AG10803 (cell line): ENCODE measurements around the gene HES3.

Source experiments
- DNase-seq: peaks from one replicate; pipeline ENCODE4 v3.0.0; 2010; ENCODE audit warnings: low read depth
- H3K4me3 ChIP-seq: 2 replicates; pipeline ENCODE4 v1.5.1; 2011; ENCODE audit warnings: mild to moderate bottlenecking, low read length, control low read depth
- CTCF ChIP-seq: conservative IDR thresholded peaks from 2 replicates; pipeline ENCODE4 v1.5.1; 2011; ENCODE audit warnings: mild to moderate bottlenecking, low read length, control low read depth, inconsistent platforms

The HES3 gene

GRCh38 chr1:6243993-6244392 lies at the start of gene HES3:
Gene HES3 (plus strand): TSS chr1:6244179. CDS start chr1:6244366, 187 bp downstream.
- DNase-seq, result no peak
- H3K4me3 ChIP-seq, result no peak within 1 kb of the TSS
- TF ChIP-seq CTCF, result no peak

GRCh38 chr1:6197746-6198427 lies 46.1 kb upstream of the HES3 start:
- H3K4me3 ChIP-seq, result peak overlapping the region; percentile 96
- DNase-seq, result no peak
- TF ChIP-seq CTCF, result no peak

GRCh38 chr1:6198646-6199297 lies 45.2 kb upstream of the HES3 start:
- H3K4me3 ChIP-seq, result peak overlapping the region; percentile 96
- DNase-seq, result no peak
- TF ChIP-seq CTCF, result no peak

- no peak for TF ChIP-seq CTCF
- peak; percentile 99 for DNase-seq
Measured at GRCh38 chr1:6199298-6200187, 44.4 kb upstream of the HES3 start, which contains the start of gene RPL22. Gene RPL22 (minus strand): TSS chr1:6199595. CDS start chr1:6199573, 22 bp downstream.

GRCh38 chr1:6200188-6200809 lies 43.7 kb upstream of the HES3 start:
- H3K4me3 ChIP-seq, result peak overlapping the region; percentile 96
- no peak for TF ChIP-seq CTCF
- no peak for DNase-seq

More at GRCh38 chr1:6199298-6200187, 44.4 kb upstream of the HES3 start, which contains the start of gene RPL22:
- H3K4me3 ChIP-seq, result peak within 1 kb of the TSS; percentile 96

GRCh38 chr1:6202256-6202655 lies 41.7 kb upstream of the HES3 start:
- no peak overlapping the region for H3K4me3 ChIP-seq
- no peak for DNase-seq
- TF ChIP-seq CTCF, result no peak
